Activated T-helper 1 cell treated with anti-CD3 and anti-CD28 coated beads, Interleukin-12 subunit alpha, Interleukin-12 subunit beta, Interleukin-2, Interleukin-4 antibody, amounts not matched to agents 30 ng/mL and 10 ng/mL and 1 ng/mL, durations not matched to agents 14 hours and 24 hours and 36 hours (primary cell): ENCODE measurements around the gene PROCR. TPM values are rescaled to one million over a fixed set of nuclear protein-coding genes. Genes with fewer than 3 reads are reported as not detected.
A peak's percentile ranks its signal among the peaks of the same experiment; 100 is the strongest.
"Not testable (repeated sequence)": the region's sequence is repeated elsewhere in the genome, so short reads cannot be mapped to it uniquely, and the experiment has no call there.

Experiments used
- DNase-seq: peaks from one replicate; pipeline ENCODE4 v3.0.0; 2021; ENCODE audit warnings: low spot score
- H3K27ac Mint-ChIP-seq: one replicate; pipeline ENCODE4 v1.8.0; 2021; ENCODE audit warnings: mild to moderate bottlenecking, mixed read lengths
- H3K27me3 Mint-ChIP-seq: one replicate; pipeline ENCODE4 v1.8.0; 2022; ENCODE audit warnings: mild to moderate bottlenecking, moderate library complexity, mixed read lengths; ENCODE audit not compliant: insufficient read depth
- H3K36me3 Mint-ChIP-seq: one replicate; pipeline ENCODE4 v1.8.0; 2021; ENCODE audit warnings: low read depth, mixed read lengths
- H3K4me1 Mint-ChIP-seq: one replicate; pipeline ENCODE4 v1.8.0; 2021; ENCODE audit warnings: low read depth, mixed read lengths
- H3K4me3 Mint-ChIP-seq: one replicate; pipeline ENCODE4 v1.8.0; 2021; ENCODE audit warnings: mild to moderate bottlenecking, moderate library complexity, mixed read lengths
- H3K9me3 Mint-ChIP-seq: one replicate; pipeline ENCODE4 v1.8.0; 2021; ENCODE audit warnings: mixed read lengths
- intact Hi-C: fragments of 100-400 bp; cut with micrococcal nuclease; formaldehyde crosslinking; loops from one replicate; pipeline ENCODE4 v1.15.1; 2024
- total RNA-seq: library from RNA; stranded (reverse); gene quantifications from 2 replicates; pipeline ENCODE4 v1.2.3, GENCODE V29; 2022

Gene PROCR
- total RNA-seq, 1 donor from 2014 or later, result 0.75 TPM

- peaks cover 7% of the 10 kb centered on the region for H3K9me3 Mint-ChIP-seq
- DNase-seq, result no peak
- H3K27ac Mint-ChIP-seq, result no peak overlapping the region
- no peaks in the 10 kb centered on the region for H3K36me3 Mint-ChIP-seq
- H3K4me3 Mint-ChIP-seq, result no peak overlapping the region
- no peaks in the 10 kb centered on the region for H3K27me3 Mint-ChIP-seq
- intact Hi-C loops, result no loop called here
- no peaks in the 10 kb centered on the region for H3K4me1 Mint-ChIP-seq
These were observed 18.7 kb downstream of the PROCR start for GRCh38 chr20:35190556-35190955.

GRCh38 chr20:35191419-35192117 lies 19.7 kb downstream of the PROCR start:
- Mint-ChIP-seq H3K27me3 (no peaks in the 10 kb centered on the region), H3K27ac (no peak overlapping the region), H3K9me3 (peaks cover 11% of the 10 kb centered on the region), H3K4me3 (no peak overlapping the region), H3K4me1 (no peaks in the 10 kb centered on the region), H3K36me3 (peaks cover 2% of the 10 kb centered on the region)
- no peak for DNase-seq
- intact Hi-C loops, result no loop called here

GRCh38 chr20:35192118-35192872 lies 20.4 kb downstream of the PROCR start:
- Mint-ChIP-seq H3K36me3 (peaks cover 3% of the 10 kb centered on the region), H3K4me3 (no peak overlapping the region), H3K27me3 (no peaks in the 10 kb centered on the region), H3K27ac (no peak overlapping the region), H3K9me3 (peaks cover 13% of the 10 kb centered on the region), H3K4me1 (no peaks in the 10 kb centered on the region)
- no peak for DNase-seq
- intact Hi-C loops, result no loop called here

GRCh38 chr20:35193031-35193791 lies 21.3 kb downstream of the PROCR start:
- intact Hi-C loops, H3K27me3 Mint-ChIP-seq, H3K27ac Mint-ChIP-seq, H3K4me3 Mint-ChIP-seq, DNase-seq, H3K4me1 Mint-ChIP-seq, H3K36me3 Mint-ChIP-seq: not testable (repeated sequence)
- H3K9me3 Mint-ChIP-seq, result peaks cover 13% of the 10 kb centered on the region

GRCh38 chr20:35196313-35196712 lies 24.4 kb downstream of the PROCR start:
- intact Hi-C loops, result no loop called here
- Mint-ChIP-seq H3K4me1 (no peaks in the 10 kb centered on the region), H3K27ac (no peak overlapping the region), H3K36me3 (peaks cover 13% of the 10 kb centered on the region), H3K9me3 (peaks cover 25% of the 10 kb centered on the region), H3K27me3 (no peaks in the 10 kb centered on the region), H3K4me3 (no peak overlapping the region)
- no peak for DNase-seq

- H3K27me3 Mint-ChIP-seq, result no peaks in the 10 kb centered on the region
These were observed 27.9 kb downstream of the PROCR start for GRCh38 chr20:35199740-35200139.

GRCh38 chr20:35200267-35200666 lies 28.4 kb downstream of the PROCR start:
- intact Hi-C loops, result no loop called here
- Mint-ChIP-seq H3K36me3 (peaks cover 13% of the 10 kb centered on the region), H3K4me3 (no peak overlapping the region), H3K27ac (no peak overlapping the region), H3K27me3 (no peaks in the 10 kb centered on the region), H3K4me1 (no peaks in the 10 kb centered on the region), H3K9me3 (peaks cover 19% of the 10 kb centered on the region)
- no peak for DNase-seq

More at GRCh38 chr20:35199740-35200139, 27.9 kb downstream of the PROCR start:
- Mint-ChIP-seq H3K36me3 (peaks cover 13% of the 10 kb centered on the region), H3K9me3 (peaks cover 23% of the 10 kb centered on the region), H3K4me3 (no peak overlapping the region), H3K27ac (no peak overlapping the region), H3K4me1 (no peaks in the 10 kb centered on the region)
- DNase-seq, result no peak
- intact Hi-C loops, result no loop called here

- H3K4me1 Mint-ChIP-seq, DNase-seq, H3K4me3 Mint-ChIP-seq, H3K27ac Mint-ChIP-seq, H3K27me3 Mint-ChIP-seq, intact Hi-C loops: not testable (repeated sequence)
- peaks cover 11% of the 10 kb centered on the region for H3K36me3 Mint-ChIP-seq
- H3K9me3 Mint-ChIP-seq, result peaks cover 15% of the 10 kb centered on the region
These were observed 29.6 kb downstream of the PROCR start for GRCh38 chr20:35201467-35201866.

GRCh38 chr20:35206802-35207201 lies 34.9 kb downstream of the PROCR start:
- intact Hi-C loops, result no loop called here
- no peaks in the 10 kb centered on the region for H3K36me3 Mint-ChIP-seq

GRCh38 chr20:35207950-35208611 lies 36.2 kb downstream of the PROCR start:
- no peaks in the 10 kb centered on the region for H3K27me3 Mint-ChIP-seq
- H3K4me1 Mint-ChIP-seq, result no peaks in the 10 kb centered on the region
- no peaks in the 10 kb centered on the region for H3K9me3 Mint-ChIP-seq
- intact Hi-C loops, result loop anchor here (1.0 to 2.0 kb wide), 5 partner anchors 61 to 374 kb away; partner anchors contain the start of gene GGT7
- H3K4me3 Mint-ChIP-seq, result no peak overlapping the region
- no peaks in the 10 kb centered on the region for H3K36me3 Mint-ChIP-seq
- DNase-seq, result peak; percentile 58
- no peak overlapping the region for H3K27ac Mint-ChIP-seq

More at GRCh38 chr20:35206802-35207201, 34.9 kb downstream of the PROCR start:
- Mint-ChIP-seq H3K4me1 (no peaks in the 10 kb centered on the region), H3K9me3 (no peaks in the 10 kb centered on the region), H3K27me3 (no peaks in the 10 kb centered on the region), H3K4me3 (no peak overlapping the region), H3K27ac (no peak overlapping the region)
- no peak for DNase-seq

GRCh38 chr20:35215066-35215956 lies 43.4 kb downstream of the PROCR start:
- H3K9me3 Mint-ChIP-seq, result no peaks in the 10 kb centered on the region
- DNase-seq, result no peak
- H3K4me3 Mint-ChIP-seq, result no peak overlapping the region
- no peak overlapping the region for H3K27ac Mint-ChIP-seq
- peaks cover 3% of the 10 kb centered on the region for H3K36me3 Mint-ChIP-seq
- intact Hi-C loops, result no loop called here
- no peaks in the 10 kb centered on the region for H3K4me1 Mint-ChIP-seq
- peaks cover 5% of the 10 kb centered on the region for H3K27me3 Mint-ChIP-seq

- H3K4me1 Mint-ChIP-seq, result no peaks in the 10 kb centered on the region
- H3K27ac Mint-ChIP-seq, result no peak overlapping the region
- H3K27me3 Mint-ChIP-seq, result peaks cover 5% of the 10 kb centered on the region
- no peak overlapping the region for H3K4me3 Mint-ChIP-seq
- DNase-seq, result no peak
- intact Hi-C loops, result no loop called here
- no peaks in the 10 kb centered on the region for H3K9me3 Mint-ChIP-seq
- H3K36me3 Mint-ChIP-seq, result peaks cover 3% of the 10 kb centered on the region
These were observed 44.7 kb downstream of the PROCR start for GRCh38 chr20:35216541-35216940.
